Measurements from ENCODE around the gene CENPP. TPM values are rescaled to one million over a fixed set of nuclear protein-coding genes. Genes with fewer than 3 reads are reported as not detected.

CENPP gene
- polyA plus RNA-seq, 2 of the 4 experiments (the other 2 are of a cell fraction): 7.2 to 13.4 TPM

GRCh38 chr9:92513349-92513748, 187.6 kb downstream of the CENPP start:
- no peaks in the 10 kb centered on the region for H3K4me1 ChIP-seq
- H3K9me3 ChIP-seq: no peaks in the 10 kb centered on the region
- 84% methylated on average over 3 of the region's 3 CpGs for WGBS (ENCODE audit: missing lambda C conversion rate)
- no peak for DNase-seq (ENCODE audit: low read depth in 1 of 2, low spot score in 1 of 2)
- no peak overlapping the region for H3K4me3 ChIP-seq
- ChIA-PET POLR2A (no interaction called here), CTCF (no interaction called here)
- no peak overlapping the region for H3K27ac ChIP-seq
- no peak for TF ChIP-seq PBX3 (IDR thresholded peaks at IDR 0.05)
- TF ChIP-seq MAX (IDR thresholded peaks at IDR 0.05): no peak
- TF ChIP-seq SREBF2 (IDR thresholded peaks at IDR 0.05): no peak
- no peak for TF ChIP-seq USF2 (IDR thresholded peaks at IDR 0.05)
- no peak for ATAC-seq
- no peak for FAIRE-seq
- H3K4me2 ChIP-seq: no peak overlapping the region

GRCh38 chr9:92514635-92515034, 188.9 kb downstream of the CENPP start:
- no peaks in the 10 kb centered on the region for H3K9me3 ChIP-seq
- POLR2A ChIA-PET: no interaction called here
- no peak overlapping the region for H3K4me3 ChIP-seq
- FAIRE-seq (no peak), ATAC-seq (no peak), DNase-seq (ENCODE audit: low read depth in 1 of 2, low spot score in 1 of 2) (no peak)
- H3K27ac ChIP-seq: no peak overlapping the region
- TF ChIP-seq KDM5A (IDR thresholded peaks at IDR 0.05) (no peak), HEYL (CRISPR knock-in tag; IDR thresholded peaks at IDR 0.05) (no peak), HOXA7 (CRISPR knock-in tag; IDR thresholded peaks at IDR 0.05) (no peak), MAFK (IDR thresholded peaks at IDR 0.05; ENCODE audit: partially characterized antibody) (no peak), FOSL2 (IDR thresholded peaks at IDR 0.05) (no peak), FOSL2 (CRISPR knock-in tag; IDR thresholded peaks at IDR 0.05) (no peak), MAZ (IDR thresholded peaks at IDR 0.05; ENCODE audit: borderline replicate concordance, low read depth, low read length) (no peak), GATA3 (IDR thresholded peaks at IDR 0.05; ENCODE audit: borderline replicate concordance) (no peak), ZC3H11A (IDR thresholded peaks at IDR 0.05) (no peak), JUNB (IDR thresholded peaks at IDR 0.05) (no peak), HOXB13 (CRISPR knock-in tag; IDR thresholded peaks at IDR 0.05; ENCODE audit: low read depth) (no peak), HOXB5 (CRISPR knock-in tag; IDR thresholded peaks at IDR 0.05) (no peak), CBX2 (IDR thresholded peaks at IDR 0.05; ENCODE audit: borderline replicate concordance, low read depth) (no peak), BCL3 (IDR thresholded peaks at IDR 0.05) (no peak), E2F6 (IDR thresholded peaks at IDR 0.05; ENCODE audit: borderline replicate concordance, low read depth) (no peak), ZNF302 (CRISPR knock-in tag; IDR thresholded peaks at IDR 0.05) (no peak), SREBF2 (IDR thresholded peaks at IDR 0.05) (no peak), TFCP2L1 (CRISPR knock-in tag; IDR thresholded peaks at IDR 0.05) (no peak), CEBPB (IDR thresholded peaks at IDR 0.05) (no peak)
- H3K4me2 ChIP-seq: no peak overlapping the region
- no peaks in the 10 kb centered on the region for H3K4me1 ChIP-seq
- 93% methylated on average over 10 of the region's 10 CpGs for WGBS (ENCODE audit: missing lambda C conversion rate)
- CTCF ChIA-PET: no interaction called here

- TF ChIP-seq HOXA7 (CRISPR knock-in tag; IDR thresholded peaks at IDR 0.05) (no peak), ATOH8 (CRISPR knock-in tag; IDR thresholded peaks at IDR 0.05; ENCODE audit: low read depth) (no peak), HOXB5 (CRISPR knock-in tag; IDR thresholded peaks at IDR 0.05) (no peak), GATA3 (IDR thresholded peaks at IDR 0.05; ENCODE audit: borderline replicate concordance) (no peak), RNF2 (IDR thresholded peaks at IDR 0.05; ENCODE audit: borderline replicate concordance, low read depth) (no peak), KDM1A (IDR thresholded peaks at IDR 0.05; ENCODE audit: low read depth) (no peak), RAD21 (conservative IDR thresholded peaks at IDR 0.05 in 1 of 2, IDR thresholded peaks at IDR 0.05 in 1 of 2) (no peak), EHMT2 (IDR thresholded peaks at IDR 0.05; ENCODE audit: low read depth) (no peak)
- Histone ChIP-seq H3K4me2 (no peak overlapping the region), H3K27ac (no peak overlapping the region), H3K4me1 (no peaks in the 10 kb centered on the region), H3K9me3 (no peaks in the 10 kb centered on the region), H3K4me3 (no peak overlapping the region)
- ATAC-seq (no peak), DNase-seq (ENCODE audit: low read depth in 1 of 2, low spot score in 1 of 2) (no peak), FAIRE-seq (no peak)
- ChIA-PET CTCF (interaction anchor here (2.8 kb wide), 1 partner anchor 14 kb away, joined by 10 read pairs; no protein-coding TSS in a partner anchor), POLR2A (no interaction called here)
- 93% methylated on average over 1 of the region's 1 CpG for WGBS (ENCODE audit: missing lambda C conversion rate)
These were observed 190.8 kb downstream of the CENPP start for GRCh38 chr9:92516521-92516920.

Measured in A549 (cell line).